Activated T-cell treated with anti-CD3 and anti-CD28 coated beads for 4 hours (primary cell): Measurements from ENCODE around the gene ARVCF.

Source experiments
- DNase-seq: peaks from one replicate; pipeline ENCODE4 v3.0.0-alpha.2; 2020

The ARVCF gene

GRCh38 chr22:20015187-20015625 is 1.4 kb downstream of the ARVCF start:
- DNase-seq = no peak

- DNase-seq = no peak
Measured at GRCh38 chr22:20014526-20015186, 2.0 kb downstream of the ARVCF start.

- no peak for DNase-seq
Measured at GRCh38 chr22:20013382-20013871, 3.2 kb downstream of the ARVCF start.

GRCh38 chr22:20012741-20013331 is 3.8 kb downstream of the ARVCF start:
- DNase-seq = no peak

- DNase-seq = no peak
Measured at GRCh38 chr22:20011993-20012740, 4.5 kb downstream of the ARVCF start.

GRCh38 chr22:20011123-20011992 is 5.3 kb downstream of the ARVCF start:
- no peak for DNase-seq

- no peak for DNase-seq
Measured at GRCh38 chr22:20010307-20011122, 6.1 kb downstream of the ARVCF start.

GRCh38 chr22:20009582-20010306 is 6.9 kb downstream of the ARVCF start:
- DNase-seq = no peak

- DNase-seq = no peak
Measured at GRCh38 chr22:20009018-20009491, 7.6 kb downstream of the ARVCF start.

- DNase-seq = no peak
Measured at GRCh38 chr22:20008221-20008995, 8.2 kb downstream of the ARVCF start.

GRCh38 chr22:20004464-20004863 is 12.2 kb downstream of the ARVCF start:
- DNase-seq = no peak

- no peak for DNase-seq
Measured at GRCh38 chr22:20003304-20003703, 13.3 kb downstream of the ARVCF start.

GRCh38 chr22:20002636-20003035 is 14.0 kb downstream of the ARVCF start:
- no peak for DNase-seq

- no peak for DNase-seq
Measured at GRCh38 chr22:20002128-20002527, 14.5 kb downstream of the ARVCF start.

GRCh38 chr22:20001082-20001638 is 15.5 kb downstream of the ARVCF start:
- DNase-seq = no peak

GRCh38 chr22:20000246-20001081 is 16.2 kb downstream of the ARVCF start:
- no peak for DNase-seq

- DNase-seq = no peak
Measured at GRCh38 chr22:19998991-19999820, 17.4 kb downstream of the ARVCF start.
